Fibroblast of lung (primary cell): ENCODE measurements around the gene EXOC3. TPM values are rescaled to one million over a fixed set of nuclear protein-coding genes. Genes with fewer than 3 reads are reported as not detected.

Source experiments
- DNase-seq, 2 donors: peaks; one replicate each; pipeline versions ENCODE4 v3.0.0 to v3.0.0-alpha.2; 2010; ENCODE audit warnings: low read depth in 2 of 2
- H2AFZ ChIP-seq: 2 replicates; pipeline ENCODE4 v1.5.1; 2012; ENCODE audit warnings: low read length, control low read depth, inconsistent platforms
- H3K27ac ChIP-seq: 2 replicates; pipeline ENCODE4 v1.5.1; 2011; ENCODE audit warnings: low read length, control low read depth; ENCODE audit not compliant: insufficient read depth
- H3K27me3 ChIP-seq: 2 replicates; pipeline ENCODE4 v1.5.1; 2011; ENCODE audit warnings: mild to moderate bottlenecking, low read length; ENCODE audit not compliant: control insufficient read depth, insufficient read depth
- H3K36me3 ChIP-seq: 2 replicates; pipeline ENCODE4 v1.5.1; 2011; ENCODE audit warnings: low read length; ENCODE audit not compliant: control insufficient read depth, insufficient read depth
- H3K4me1 ChIP-seq: 2 replicates; pipeline ENCODE4 v1.5.1; 2011; ENCODE audit warnings: low read length; ENCODE audit not compliant: control insufficient read depth, insufficient read depth; ENCODE audit errors: extremely low read depth
- H3K4me2 ChIP-seq: 2 replicates; pipeline ENCODE4 v1.5.1; 2011; ENCODE audit warnings: low read length, control low read depth; ENCODE audit not compliant: insufficient read depth; ENCODE audit errors: extremely low read depth
- H3K4me3 ChIP-seq, 4 experiments: fragments of 200-600 bp in 1 of 4; sonication (generic) in 1 of 4; replicated peaks in 1 of 4; 2 replicates each; pipeline ENCODE4 v1.5.1; 2011 to 2016; ENCODE audit warnings: low read length in 4 of 4, low read depth in 3 of 4, mild to moderate bottlenecking in 3 of 4, control low read depth in 2 of 4, inconsistent platforms in 1 of 4, mixed read lengths in 1 of 4; ENCODE audit not compliant: insufficient read depth in 1 of 4; ENCODE audit errors: control extremely low read depth in 1 of 4
- H3K79me2 ChIP-seq: 2 replicates; pipeline ENCODE4 v1.5.1; 2012; ENCODE audit warnings: mild to moderate bottlenecking, low read length, inconsistent platforms; ENCODE audit not compliant: control insufficient read depth, insufficient read depth
- H3K9ac ChIP-seq: 2 replicates; pipeline ENCODE4 v1.5.1; 2011; ENCODE audit warnings: mild to moderate bottlenecking, low read length, control low read depth; ENCODE audit not compliant: insufficient read depth
- H3K9me3 ChIP-seq: 2 replicates; pipeline ENCODE4 v1.5.1; 2012; ENCODE audit warnings: low read depth, low read length; ENCODE audit not compliant: control insufficient read depth, insufficient read depth
- H4K20me1 ChIP-seq: 2 replicates; pipeline ENCODE4 v1.5.1; 2011; ENCODE audit warnings: low read length; ENCODE audit not compliant: control insufficient read depth, insufficient read depth; ENCODE audit errors: extremely low read depth
- EZH2 ChIP-seq: IDR thresholded peaks from 2 replicates; pipeline ENCODE4 v1.5.1; 2012; ENCODE audit warnings: low read length, control low read depth, mild to moderate bottlenecking; ENCODE audit errors: missing control alignments
- polyA plus RNA-seq, 2 donors: library from polyadenylated mRNA; depleted of rRNA in 1 of 2; stranded (reverse) in 1 of 2; unstranded in 1 of 2; fragments of >200 nt; gene quantifications; 2 replicates each; pipeline ENCODE4 v1.2.1, GENCODE V29; 2011 to 2012; ENCODE audit warnings: missing spikeins in 1 of 2
- total RNA-seq: library from RNA; depleted of rRNA; stranded (reverse); fragments of >200 nt; gene quantifications from 2 replicates; pipeline ENCODE4 v1.2.1, GENCODE V29; 2014
- TF ChIP-seq, protein P1 (sequence below), 2 donors: IDR thresholded peaks in 1 of 2; conservative IDR thresholded peaks in 1 of 2; 1 replicate in 1 of 2; 2 replicates in 1 of 2; pipeline ENCODE4 v1.5.1; 2011 to 2012; ENCODE audit warnings: low read length in 2 of 2, control low read depth in 1 of 2, inconsistent platforms in 1 of 2, low read depth in 1 of 2, mild to moderate bottlenecking in 1 of 2

Gene EXOC3
- total and polyA plus RNA-seq, 2 donors (not counting 1 experiment from before 2014, with no cell fraction given) = 19.9 to 34.5 TPM

DNA sequence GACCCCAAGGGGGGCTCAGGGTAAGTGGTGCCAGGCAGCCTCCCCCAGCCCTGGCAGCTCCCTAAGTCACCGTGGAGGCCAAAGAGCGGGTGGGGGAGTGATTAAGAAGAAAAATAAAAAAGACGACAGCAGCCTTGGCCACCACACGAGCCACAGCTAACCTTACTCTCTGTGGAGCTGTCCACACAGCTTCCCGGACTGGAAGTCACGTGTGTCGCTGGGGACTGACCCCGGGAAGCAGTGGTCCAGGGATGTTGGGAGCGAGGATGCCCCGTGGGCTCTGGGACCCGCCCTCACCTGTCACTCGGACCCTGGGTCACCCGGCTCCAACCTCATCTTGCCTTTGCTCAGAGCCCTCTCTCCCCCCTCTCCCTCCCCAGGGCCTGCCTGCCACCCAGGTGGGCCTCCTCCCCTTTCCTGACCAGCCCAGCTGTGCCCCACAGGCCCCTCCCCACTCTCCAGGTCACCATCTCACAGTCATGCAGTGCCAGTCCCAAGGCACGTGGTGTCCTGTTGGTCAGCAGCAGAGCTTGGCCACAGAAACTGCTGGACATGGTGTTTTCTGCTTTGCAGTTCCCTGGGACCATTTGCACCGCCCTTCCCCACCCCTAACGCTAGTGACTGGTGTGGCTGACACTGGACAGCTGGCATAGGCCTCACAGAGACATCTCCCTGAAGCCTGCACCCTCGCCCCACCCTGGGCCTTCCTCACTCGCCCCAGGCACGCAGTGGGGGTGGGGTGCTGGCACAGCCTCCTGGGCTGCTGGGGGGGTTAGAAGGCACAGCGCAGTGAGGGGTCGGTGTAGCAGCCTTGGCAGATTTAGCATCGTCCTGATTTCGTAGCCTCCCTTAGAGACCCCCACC, 9.8 kb upstream of the EXOC3 start:
- no peak overlapping the region for H3K9ac ChIP-seq
- H3K4me2 ChIP-seq = no peak overlapping the region
- no peaks in the 10 kb centered on the region for H4K20me1 ChIP-seq
- no peaks in the 10 kb centered on the region for H3K79me2 ChIP-seq
- peak overlapping the region; percentile 25 for H3K27ac ChIP-seq
- DNase-seq = peak in 1 of 2 donors; percentile 88
- H3K27me3 ChIP-seq = no peaks in the 10 kb centered on the region
- no peak overlapping the region for H3K4me3 ChIP-seq
- peaks cover 26% of the 10 kb centered on the region for H3K36me3 ChIP-seq
- no peak overlapping the region for H2AFZ ChIP-seq
- TF ChIP-seq EZH2 = no peak
- TF ChIP-seq, protein P1, sequence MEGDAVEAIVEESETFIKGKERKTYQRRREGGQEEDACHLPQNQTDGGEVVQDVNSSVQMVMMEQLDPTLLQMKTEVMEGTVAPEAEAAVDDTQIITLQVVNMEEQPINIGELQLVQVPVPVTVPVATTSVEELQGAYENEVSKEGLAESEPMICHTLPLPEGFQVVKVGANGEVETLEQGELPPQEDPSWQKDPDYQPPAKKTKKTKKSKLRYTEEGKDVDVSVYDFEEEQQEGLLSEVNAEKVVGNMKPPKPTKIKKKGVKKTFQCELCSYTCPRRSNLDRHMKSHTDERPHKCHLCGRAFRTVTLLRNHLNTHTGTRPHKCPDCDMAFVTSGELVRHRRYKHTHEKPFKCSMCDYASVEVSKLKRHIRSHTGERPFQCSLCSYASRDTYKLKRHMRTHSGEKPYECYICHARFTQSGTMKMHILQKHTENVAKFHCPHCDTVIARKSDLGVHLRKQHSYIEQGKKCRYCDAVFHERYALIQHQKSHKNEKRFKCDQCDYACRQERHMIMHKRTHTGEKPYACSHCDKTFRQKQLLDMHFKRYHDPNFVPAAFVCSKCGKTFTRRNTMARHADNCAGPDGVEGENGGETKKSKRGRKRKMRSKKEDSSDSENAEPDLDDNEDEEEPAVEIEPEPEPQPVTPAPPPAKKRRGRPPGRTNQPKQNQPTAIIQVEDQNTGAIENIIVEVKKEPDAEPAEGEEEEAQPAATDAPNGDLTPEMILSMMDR (conservative IDR thresholded peaks at IDR 0.05 in 1 of 2, IDR thresholded peaks at IDR 0.05 in 1 of 2; ENCODE audit: low read depth in 1 of 2, low read length in 2 of 2) = no peak
- no peaks in the 10 kb centered on the region for H3K9me3 ChIP-seq
- peaks cover 17% of the 10 kb centered on the region for H3K4me1 ChIP-seq

DNA sequence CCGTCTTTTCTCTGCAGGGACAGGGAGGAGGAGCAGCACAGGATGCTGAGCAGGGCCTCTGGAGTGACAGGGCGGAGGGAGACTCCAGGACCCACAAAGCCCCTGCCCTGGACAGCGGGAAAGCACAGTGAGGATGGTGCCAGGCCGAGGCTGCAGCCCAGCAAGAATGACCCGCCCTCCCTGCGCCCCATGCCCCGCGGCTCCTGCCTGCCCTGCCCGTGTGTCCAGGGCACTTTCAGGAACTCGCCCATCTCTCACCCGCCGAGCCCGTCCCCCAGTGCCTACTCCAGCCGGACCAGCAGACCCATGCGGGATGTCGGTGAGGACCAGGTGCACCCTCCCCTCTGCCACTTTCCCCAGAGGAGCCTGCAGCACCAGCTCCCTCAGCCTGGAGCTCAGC, 9.1 kb upstream of the EXOC3 start:
- no peak for TF ChIP-seq EZH2

DNA sequence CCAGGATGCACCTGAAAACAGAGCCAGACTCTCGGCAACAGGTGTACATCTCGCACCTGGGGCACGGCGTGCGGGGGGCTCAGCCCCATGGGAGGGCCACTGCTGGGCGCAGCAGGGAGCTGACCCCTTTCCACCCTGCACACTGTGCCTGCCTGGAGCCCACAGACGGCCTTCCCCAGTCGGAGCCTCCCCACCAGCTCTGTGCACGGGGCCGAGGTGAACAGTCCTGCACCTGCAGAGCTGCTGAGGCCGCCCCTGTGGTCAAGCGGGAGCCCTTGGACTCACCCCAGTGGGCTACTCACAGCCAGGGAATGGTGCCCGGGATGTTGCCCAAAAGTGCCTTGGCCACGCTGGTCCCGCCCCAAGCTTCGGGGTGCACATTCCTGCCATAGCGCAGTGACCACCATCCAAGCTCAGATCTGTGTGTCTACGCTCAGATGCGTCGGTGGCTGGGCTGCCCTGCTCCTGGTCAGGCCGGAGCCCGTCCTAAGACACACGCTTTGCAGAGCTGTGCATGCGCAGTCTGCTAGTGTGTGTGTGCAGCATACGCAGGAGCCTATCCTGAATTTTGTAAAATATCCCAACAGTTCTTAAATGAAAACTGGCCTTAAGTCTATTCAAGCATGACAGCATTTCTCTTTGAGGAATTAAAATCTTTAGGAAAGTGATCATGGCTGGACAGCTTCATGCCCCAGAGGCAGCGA, 8.4 kb upstream of the EXOC3 start:
- Histone ChIP-seq H3K36me3 (peaks cover 22% of the 10 kb centered on the region), H3K27me3 (no peaks in the 10 kb centered on the region), H3K4me2 (no peak overlapping the region), H2AFZ (no peak overlapping the region), H4K20me1 (no peaks in the 10 kb centered on the region), H3K27ac (no peak overlapping the region), H3K79me2 (no peaks in the 10 kb centered on the region), H3K9me3 (no peaks in the 10 kb centered on the region), H3K4me1 (peaks cover 13% of the 10 kb centered on the region), H3K4me3 (no peak overlapping the region), H3K9ac (no peak overlapping the region)
- DNase-seq = no peak
- no peak for TF ChIP-seq EZH2
- TF ChIP-seq, protein P1 (conservative IDR thresholded peaks at IDR 0.05 in 1 of 2, IDR thresholded peaks at IDR 0.05 in 1 of 2; ENCODE audit: low read depth in 1 of 2, low read length in 2 of 2) = no peak

More for the DNA sequence above, 9.1 kb upstream of the EXOC3 start:
- no peak overlapping the region for H3K9ac ChIP-seq
- no peak overlapping the region for H3K4me3 ChIP-seq
- peaks cover 23% of the 10 kb centered on the region for H3K36me3 ChIP-seq
- no peaks in the 10 kb centered on the region for H3K79me2 ChIP-seq
- H3K27ac ChIP-seq = no peak overlapping the region
- H3K4me1 ChIP-seq = peaks cover 17% of the 10 kb centered on the region
- no peak for DNase-seq
- no peaks in the 10 kb centered on the region for H4K20me1 ChIP-seq
- H3K9me3 ChIP-seq = no peaks in the 10 kb centered on the region
- no peaks in the 10 kb centered on the region for H3K27me3 ChIP-seq
- no peak overlapping the region for H2AFZ ChIP-seq
- H3K4me2 ChIP-seq = no peak overlapping the region
